Activated B cell treated with CpG ODN at 0.5 μM for 24 hours (primary cell): ENCODE measurements around the gene HPSE2. TPM values are rescaled to one million over a fixed set of nuclear protein-coding genes. Genes with fewer than 3 reads are reported as not detected.

Source experiments
- ATAC-seq: fragments of 200-7000 bp; cut with Tn5 transposase; one replicate; pipeline ENCODE4 v1.10.0; 2021; ENCODE audit warnings: low read depth, mild to moderate bottlenecking, moderate library complexity
- CTCF ChIA-PET: fragments of 350-600 bp; sonication (Branson Sonifier 250); formaldehyde crosslinking; loops from one replicate; lab custom pipeline; 2021; ENCODE audit warnings: antibody characterized with exemption; lab: Charles Lee
- POLR2A ChIA-PET: fragments of 350-600 bp; sonication (Branson Sonifier 250); formaldehyde crosslinking; loops from one replicate; lab custom pipeline; 2021; ENCODE audit warnings: antibody characterized with exemption; lab: Charles Lee
- DNase-seq: peaks from one replicate; pipeline ENCODE4 v3.0.0; 2022
- H3K27ac Mint-ChIP-seq: one replicate; pipeline ENCODE4 v1.8.0; 2020; ENCODE audit warnings: mixed read lengths
- H3K27me3 Mint-ChIP-seq: one replicate; pipeline ENCODE4 v1.8.0; 2021; ENCODE audit warnings: mixed read lengths
- H3K36me3 Mint-ChIP-seq: one replicate; pipeline ENCODE4 v1.8.0; 2021; ENCODE audit warnings: low read depth, mixed read lengths
- H3K4me1 Mint-ChIP-seq: one replicate; pipeline ENCODE4 v1.8.0; 2021; ENCODE audit warnings: mixed read lengths
- H3K4me3 Mint-ChIP-seq: one replicate; pipeline ENCODE4 v1.8.0; 2020; ENCODE audit warnings: mild to moderate bottlenecking, mixed read lengths
- H3K9me3 Mint-ChIP-seq: one replicate; pipeline ENCODE4 v1.8.0; 2020; ENCODE audit warnings: mixed read lengths
- CTCF ChIP-seq: fragments of 200-600 bp; IDR thresholded peaks from one replicate; pipeline ENCODE4 v1.8.0; 2022; ENCODE audit warnings: antibody characterized with exemption, mild to moderate bottlenecking
- intact Hi-C: fragments of 100-400 bp; cut with micrococcal nuclease; formaldehyde crosslinking; loops from one replicate; pipeline ENCODE4 v1.15.1; 2024
- total RNA-seq: library from RNA; stranded (reverse); gene quantifications from 2 replicates; pipeline ENCODE4 v1.2.3, GENCODE V29; 2022

The HPSE2 gene
- total RNA-seq, 1 donor from 2014 or later = not detected

- POLR2A ChIA-PET = no interaction called here
Measured at GRCh38 chr10:98422182-98422581, 813.5 kb downstream of the HPSE2 start.

GRCh38 chr10:98420786-98421185 lies 814.9 kb downstream of the HPSE2 start:
- intact Hi-C loops = no loop called here
- no peak for DNase-seq
- peaks cover 6% of the 10 kb centered on the region for H3K4me1 Mint-ChIP-seq
- POLR2A ChIA-PET = no interaction called here
- no peak for TF ChIP-seq CTCF
- H3K27me3 Mint-ChIP-seq = no peaks in the 10 kb centered on the region
- H3K4me3 Mint-ChIP-seq = no peak overlapping the region
- H3K27ac Mint-ChIP-seq = no peak overlapping the region
- peaks cover 86% of the 10 kb centered on the region for H3K36me3 Mint-ChIP-seq
- no peaks in the 10 kb centered on the region for H3K9me3 Mint-ChIP-seq
- ATAC-seq = no peak
- CTCF ChIA-PET = no interaction called here

More at GRCh38 chr10:98422182-98422581, 813.5 kb downstream of the HPSE2 start:
- DNase-seq = no peak
- Mint-ChIP-seq H3K27ac (no peak overlapping the region), H3K4me3 (no peak overlapping the region), H3K36me3 (peaks cover 78% of the 10 kb centered on the region), H3K9me3 (no peaks in the 10 kb centered on the region), H3K4me1 (peaks cover 6% of the 10 kb centered on the region), H3K27me3 (no peaks in the 10 kb centered on the region)
- no peak for ATAC-seq
- intact Hi-C loops = no loop called here
- no peak for TF ChIP-seq CTCF
- CTCF ChIA-PET = no interaction called here

- POLR2A ChIA-PET = no interaction called here
- ATAC-seq (no peak), DNase-seq (no peak)
- no peak overlapping the region for H3K4me3 Mint-ChIP-seq
- H3K27ac Mint-ChIP-seq = no peak overlapping the region
- no peaks in the 10 kb centered on the region for H3K27me3 Mint-ChIP-seq
- no peak for TF ChIP-seq CTCF
- CTCF ChIA-PET = no interaction called here
- peaks cover 18% of the 10 kb centered on the region for H3K4me1 Mint-ChIP-seq
- intact Hi-C loops = no loop called here
- no peaks in the 10 kb centered on the region for H3K9me3 Mint-ChIP-seq
- H3K36me3 Mint-ChIP-seq = peaks cover 80% of the 10 kb centered on the region
Measured at GRCh38 chr10:98419469-98420261, 816.0 kb downstream of the HPSE2 start.

- ChIA-PET CTCF (no interaction called here), POLR2A (no interaction called here)
- intact Hi-C loops = no loop called here
- no peak overlapping the region for H3K27ac Mint-ChIP-seq
- peaks cover 73% of the 10 kb centered on the region for H3K36me3 Mint-ChIP-seq
- ATAC-seq (no peak), DNase-seq (no peak)
- no peak for TF ChIP-seq CTCF
- H3K27me3 Mint-ChIP-seq = no peaks in the 10 kb centered on the region
- no peak overlapping the region for H3K4me3 Mint-ChIP-seq
- H3K9me3 Mint-ChIP-seq = no peaks in the 10 kb centered on the region
- peaks cover 25% of the 10 kb centered on the region for H3K4me1 Mint-ChIP-seq
Measured at GRCh38 chr10:98418665-98419468, 816.8 kb downstream of the HPSE2 start.

- ChIA-PET POLR2A (no interaction called here), CTCF (no interaction called here)
- DNase-seq (no peak), ATAC-seq (no peak)
- H3K27ac Mint-ChIP-seq = no peak overlapping the region
- peaks cover 25% of the 10 kb centered on the region for H3K4me1 Mint-ChIP-seq
- intact Hi-C loops = no loop called here
- no peaks in the 10 kb centered on the region for H3K9me3 Mint-ChIP-seq
- H3K27me3 Mint-ChIP-seq = no peaks in the 10 kb centered on the region
- H3K4me3 Mint-ChIP-seq = no peak overlapping the region
- TF ChIP-seq CTCF = no peak
- H3K36me3 Mint-ChIP-seq = peaks cover 66% of the 10 kb centered on the region
Measured at GRCh38 chr10:98417973-98418664, 817.5 kb downstream of the HPSE2 start.
